HG03045 (cell line): ENCODE data around the gene RAB24.
"Not testable (repeated sequence)": the region's sequence is repeated elsewhere in the genome, so short reads cannot be mapped to it uniquely, and the experiment has no call there.

Source experiments
- ATAC-seq: cut with Tn5 transposase; IDR thresholded peaks from one replicate; pipeline ENCODE4 v1.9.1; 2021; ENCODE audit warnings: mild to moderate bottlenecking, moderate library complexity; ENCODE audit not compliant: unreplicated experiment

RAB24 gene

DNA sequence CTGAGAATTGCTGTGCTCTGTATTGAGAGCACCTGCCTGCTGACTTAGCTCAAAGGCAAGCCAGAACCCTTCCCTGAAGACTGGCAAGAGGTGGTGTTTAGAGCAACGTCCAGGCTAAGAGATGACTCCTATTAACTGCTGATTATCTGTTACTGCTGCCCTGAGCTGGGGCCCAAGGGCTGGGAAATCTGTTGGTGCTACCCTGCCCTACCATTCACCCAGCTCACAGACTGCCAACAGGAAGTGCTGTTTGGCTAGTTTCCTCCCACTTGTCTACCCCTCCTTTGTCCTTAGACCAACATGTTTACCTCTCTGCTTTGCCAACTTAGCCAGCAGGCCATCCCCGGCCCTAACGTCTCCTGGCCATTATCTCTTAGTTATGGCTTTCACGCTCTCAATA is 6.9 kb downstream of the RAB24 start:
- no peak for ATAC-seq

DNA sequence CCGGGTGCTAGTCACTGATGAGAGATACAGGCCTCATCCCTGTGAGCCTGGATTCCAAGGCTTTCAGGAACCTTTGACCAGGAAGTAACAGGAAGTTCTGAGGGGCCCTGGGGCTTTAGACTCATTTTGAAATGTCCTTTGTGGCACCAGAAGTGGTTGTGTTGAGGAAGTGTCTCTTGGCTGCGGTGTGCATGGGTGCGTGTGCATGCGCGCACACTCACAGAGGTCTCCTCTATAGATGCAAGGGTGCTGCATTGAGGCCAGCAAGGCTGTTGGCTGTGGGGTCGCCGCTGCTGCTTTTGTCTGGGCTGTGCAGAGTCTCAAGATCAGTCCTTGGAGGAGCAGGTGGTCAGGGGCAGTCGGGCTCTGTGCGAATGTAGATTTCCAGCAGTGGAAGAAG is 7.6 kb downstream of the RAB24 start:
- ATAC-seq, result no peak

DNA sequence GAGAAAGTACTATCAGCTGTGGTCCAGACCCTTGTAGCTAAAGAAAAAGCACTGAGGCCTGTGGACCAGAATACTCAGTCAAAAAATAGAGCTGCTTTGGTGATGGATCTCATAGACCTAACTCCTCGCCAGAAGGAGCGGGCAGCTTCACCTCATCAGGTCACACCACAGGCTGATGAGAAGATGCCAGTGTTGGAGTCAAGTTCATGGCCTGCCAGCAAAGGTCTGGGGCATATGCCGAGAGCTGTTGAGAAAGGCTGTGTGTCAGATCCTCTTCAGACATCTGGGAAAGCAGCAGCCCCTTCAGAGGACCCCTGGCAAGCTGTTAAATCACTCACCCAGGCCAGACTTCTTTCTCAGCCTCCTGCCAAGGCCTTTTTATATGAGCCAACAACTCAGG is 8.9 kb downstream of the RAB24 start:
- no peak for ATAC-seq

DNA sequence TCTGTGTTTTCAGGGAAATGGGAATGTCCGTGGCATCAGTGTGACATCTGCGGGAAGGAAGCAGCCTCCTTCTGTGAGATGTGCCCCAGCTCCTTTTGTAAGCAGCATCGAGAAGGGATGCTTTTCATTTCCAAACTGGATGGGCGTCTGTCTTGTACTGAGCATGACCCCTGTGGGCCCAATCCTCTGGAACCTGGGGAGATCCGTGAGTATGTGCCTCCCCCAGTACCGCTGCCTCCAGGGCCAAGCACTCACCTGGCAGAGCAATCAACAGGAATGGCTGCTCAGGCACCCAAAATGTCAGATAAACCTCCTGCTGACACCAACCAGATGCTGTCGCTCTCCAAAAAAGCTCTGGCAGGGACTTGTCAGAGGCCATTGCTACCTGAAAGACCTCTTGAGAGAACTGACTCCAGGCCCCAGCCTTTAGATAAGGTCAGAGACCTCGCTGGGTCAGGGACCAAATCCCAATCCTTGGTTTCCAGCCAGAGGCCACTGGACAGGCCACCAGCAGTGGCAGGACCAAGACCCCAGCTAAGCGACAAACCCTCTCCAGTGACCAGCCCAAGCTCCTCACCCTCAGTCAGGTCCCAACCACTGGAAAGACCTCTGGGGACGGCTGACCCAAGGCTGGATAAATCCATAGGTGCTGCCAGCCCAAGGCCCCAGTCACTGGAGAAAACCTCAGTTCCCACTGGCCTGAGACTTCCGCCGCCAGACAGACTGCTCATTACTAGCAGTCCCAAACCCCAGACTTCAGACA is 9.5 kb downstream of the RAB24 start:
- no peak for ATAC-seq

DNA sequence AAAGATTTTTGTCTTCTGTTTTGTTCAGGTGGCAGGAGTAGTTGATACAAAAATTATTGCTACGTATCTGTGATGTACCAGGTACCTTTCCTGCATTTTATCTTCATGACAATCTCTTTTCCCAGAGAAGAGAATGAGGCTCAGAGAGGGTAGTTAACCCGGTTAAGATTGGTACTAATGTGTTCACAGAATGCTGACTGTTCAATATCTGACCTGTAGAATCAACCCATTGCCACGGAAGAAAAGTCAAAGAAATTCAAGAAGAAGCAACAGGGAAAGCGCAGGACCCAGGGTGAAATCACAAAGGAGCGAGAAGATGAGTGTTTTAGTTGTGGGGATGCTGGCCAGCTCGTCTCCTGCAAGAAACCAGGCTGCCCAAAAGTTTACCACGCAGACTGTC is 11.8 kb downstream of the RAB24 start:
- ATAC-seq, result no peak

DNA sequence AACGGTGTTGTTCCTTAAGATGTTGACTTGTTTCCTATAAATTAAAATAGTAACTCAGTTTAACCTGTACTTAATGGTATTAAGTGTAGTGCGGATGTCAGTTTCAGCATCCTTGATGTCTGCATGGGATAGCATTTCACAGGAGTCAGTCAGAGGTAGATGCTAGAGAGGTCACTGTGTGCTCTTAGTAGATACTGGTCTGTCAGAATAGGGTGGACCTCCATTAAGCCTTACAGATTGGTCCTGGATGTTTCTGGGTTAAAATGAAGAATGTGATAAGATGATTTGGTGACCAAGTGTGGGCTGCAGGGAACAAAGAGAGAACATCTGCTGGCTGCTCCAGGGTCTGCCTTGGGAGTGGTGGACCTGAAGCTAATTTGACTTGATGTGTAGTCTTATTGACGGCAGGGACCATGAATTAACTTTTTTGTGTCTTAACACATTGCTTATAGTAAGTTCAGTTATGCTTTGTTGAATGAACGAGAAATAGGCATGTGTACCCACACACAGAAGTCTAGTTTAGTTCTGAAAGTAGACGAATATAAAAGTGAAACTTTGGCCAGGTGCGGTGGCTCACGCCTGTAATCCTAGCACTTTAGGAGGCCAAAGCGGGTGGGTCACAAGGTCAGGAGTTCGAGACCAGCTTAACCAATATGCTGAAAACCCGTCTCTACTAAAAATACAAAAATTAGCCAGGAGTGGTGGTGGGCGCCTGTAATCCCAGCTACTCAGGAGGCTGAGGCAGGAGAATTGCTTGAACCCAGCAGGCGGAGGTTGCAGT is 12.5 kb downstream of the RAB24 start:
- ATAC-seq, result no peak

DNA sequence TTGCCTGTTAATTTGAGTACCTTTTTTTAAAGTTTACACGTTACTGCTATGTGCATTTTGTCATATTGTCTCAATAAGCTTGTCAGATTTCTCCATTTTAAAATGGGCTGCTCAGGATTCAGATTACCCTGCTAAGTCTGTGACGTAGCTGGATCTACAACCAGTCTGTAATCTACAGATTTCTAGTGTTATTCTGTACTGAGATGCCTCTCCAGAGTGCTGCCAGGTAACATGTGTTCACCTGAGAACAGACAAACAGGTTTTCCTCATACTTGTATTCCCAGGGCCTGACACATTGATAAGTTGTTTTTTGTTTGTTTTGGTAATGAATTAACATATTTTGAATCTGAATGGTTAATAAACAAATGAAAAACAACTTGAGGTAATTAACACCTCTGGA is 15.3 kb downstream of the RAB24 start:
- ATAC-seq, result no peak

DNA sequence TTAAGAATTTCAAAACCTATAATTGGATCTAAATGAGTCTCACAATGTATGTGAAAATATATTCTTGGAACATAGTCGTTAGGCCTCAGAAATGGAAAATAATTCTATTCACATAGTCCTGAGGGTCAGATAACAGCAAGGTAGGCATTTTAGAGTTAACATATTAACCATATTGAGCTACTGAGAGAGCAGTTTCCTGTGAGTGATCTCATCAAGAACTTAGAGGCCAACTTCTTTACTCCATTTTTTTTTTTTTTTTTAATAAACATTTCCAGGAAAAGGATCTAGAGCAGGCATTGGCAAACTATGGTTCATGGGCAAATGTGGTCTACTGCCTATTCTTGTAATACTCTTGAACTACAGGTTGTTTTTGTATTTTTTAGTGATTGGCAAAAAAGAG is 26.6 kb downstream of the RAB24 start:
- ATAC-seq, result no peak

DNA sequence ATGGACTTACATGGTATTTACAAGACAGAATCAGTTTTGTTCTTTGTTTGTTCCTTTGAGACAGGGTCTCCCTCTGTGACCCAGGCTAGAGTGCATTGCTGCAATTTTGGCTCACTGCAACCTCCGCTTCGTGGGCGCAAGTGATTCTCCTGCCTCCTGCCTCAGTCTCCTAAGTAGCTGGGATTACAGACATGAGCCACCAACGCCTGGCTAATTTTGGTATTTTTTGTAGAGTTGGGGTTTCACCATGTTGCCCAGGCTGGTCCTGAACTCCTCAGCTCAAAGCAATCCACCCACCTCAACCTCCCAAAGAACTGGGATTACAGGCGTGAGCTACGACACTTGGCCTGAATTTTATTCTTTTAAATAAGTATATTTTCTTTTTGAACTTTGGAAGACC is 27.6 kb downstream of the RAB24 start:
- ATAC-seq, result no peak

DNA sequence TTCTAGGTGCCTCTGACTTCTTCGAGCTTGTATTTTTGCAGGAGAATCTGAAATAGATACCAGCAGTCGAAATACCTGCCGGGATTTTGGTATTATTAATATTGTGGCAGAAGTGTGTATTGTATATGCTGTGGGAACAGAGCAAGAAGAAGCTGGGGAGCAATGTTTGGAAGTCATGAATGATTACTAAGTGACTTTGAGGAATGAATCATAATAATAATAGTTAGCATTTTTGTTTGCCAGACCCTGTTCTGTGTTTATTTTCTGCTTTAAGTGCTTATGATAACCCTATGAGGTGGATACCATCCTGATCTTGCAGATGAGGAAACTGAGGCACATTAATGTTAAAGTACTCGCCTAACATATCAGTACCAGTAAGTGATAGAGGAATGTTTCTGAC is 32.4 kb downstream of the RAB24 start:
- ATAC-seq, result no peak

DNA sequence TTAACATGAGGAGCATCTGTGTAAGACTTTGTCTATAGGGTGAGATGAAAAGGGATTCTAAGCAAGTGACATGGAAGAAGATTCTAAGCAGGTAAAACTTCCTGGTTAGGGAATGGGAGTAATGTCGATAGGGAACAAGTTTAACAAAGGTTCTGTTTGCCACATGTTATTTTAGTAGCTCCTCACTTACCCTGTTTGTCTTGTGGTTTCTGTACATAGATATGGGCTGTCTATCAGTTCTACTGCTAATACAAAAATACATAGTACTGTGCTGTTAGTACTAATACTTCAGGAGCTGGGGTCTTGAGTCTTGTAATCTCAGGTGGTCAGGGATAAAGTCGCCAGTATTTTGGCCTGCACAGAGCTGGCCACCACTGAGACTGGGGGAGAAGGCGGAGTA is 32.9 kb downstream of the RAB24 start:
- no peak for ATAC-seq

DNA sequence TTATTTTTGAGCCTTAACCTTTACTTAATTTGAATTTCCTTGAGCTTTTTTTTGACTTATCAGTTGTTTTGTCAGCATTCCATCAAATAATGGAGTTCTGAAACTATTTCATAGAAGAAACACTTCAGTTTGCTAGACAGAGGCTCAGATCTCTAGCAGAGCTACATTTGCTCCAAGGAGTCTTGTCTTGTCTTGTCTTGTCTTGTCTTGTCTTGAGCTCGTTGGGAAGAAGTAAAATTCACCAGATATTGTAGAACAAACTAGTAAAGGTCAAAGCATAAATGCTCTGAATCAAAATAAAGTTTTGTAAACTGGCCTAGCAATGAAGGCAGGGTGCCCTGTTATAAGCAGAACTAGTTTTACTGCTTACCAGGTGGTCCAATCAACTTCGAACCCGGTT is 33.5 kb downstream of the RAB24 start:
- no peak for ATAC-seq

DNA sequence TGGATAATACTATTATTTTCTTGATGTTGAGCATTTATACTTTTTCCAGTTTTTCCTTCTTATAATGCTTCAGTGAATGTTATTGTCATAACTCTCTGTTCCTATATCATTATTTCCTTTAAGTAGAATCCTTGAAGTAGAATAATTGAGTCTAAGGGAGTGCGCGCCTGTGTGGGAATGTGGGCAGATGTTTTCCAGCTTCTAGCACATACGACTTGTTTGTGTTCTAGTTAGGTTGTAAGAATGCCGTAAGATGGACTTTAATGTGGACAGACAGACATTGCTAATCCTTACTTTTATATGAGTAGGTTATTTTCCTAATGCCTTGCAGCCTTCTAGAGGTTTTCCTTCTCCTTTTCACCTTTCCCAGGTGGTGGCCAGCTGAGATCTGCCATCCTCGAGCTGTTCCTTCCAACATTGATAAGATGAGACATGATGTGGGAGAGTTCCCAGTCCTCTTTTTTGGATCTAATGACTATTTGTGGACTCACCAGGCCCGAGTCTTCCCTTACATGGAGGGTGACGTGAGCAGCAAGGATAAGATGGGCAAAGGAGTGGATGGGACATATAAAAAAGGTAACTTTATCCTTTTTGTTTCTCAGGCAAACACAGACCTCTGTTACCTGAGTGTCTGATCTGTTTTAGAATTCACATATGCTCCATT is 34.2 kb downstream of the RAB24 start:
- ATAC-seq, result no peak

DNA sequence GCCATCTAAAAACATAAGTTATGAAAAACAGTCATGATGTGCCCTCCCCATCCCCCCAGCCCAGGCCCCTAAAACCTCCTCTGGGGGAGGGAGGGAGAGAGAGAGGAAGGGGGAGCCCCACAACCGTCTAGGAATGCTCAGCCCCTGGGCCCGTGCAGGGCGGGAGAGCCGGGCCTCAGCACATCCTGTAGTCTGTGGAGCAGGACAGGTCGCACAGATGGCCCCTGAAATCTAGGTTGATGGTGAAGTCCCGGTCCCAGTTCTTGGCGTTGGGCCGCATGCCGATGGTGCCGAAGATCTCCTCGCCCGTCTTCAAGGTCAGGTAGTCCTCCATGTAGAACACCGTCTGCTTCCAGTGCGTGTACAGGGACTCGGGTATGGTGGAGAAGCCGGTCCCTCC is 38.1 kb downstream of the RAB24 start:
- ATAC-seq, result no peak

DNA sequence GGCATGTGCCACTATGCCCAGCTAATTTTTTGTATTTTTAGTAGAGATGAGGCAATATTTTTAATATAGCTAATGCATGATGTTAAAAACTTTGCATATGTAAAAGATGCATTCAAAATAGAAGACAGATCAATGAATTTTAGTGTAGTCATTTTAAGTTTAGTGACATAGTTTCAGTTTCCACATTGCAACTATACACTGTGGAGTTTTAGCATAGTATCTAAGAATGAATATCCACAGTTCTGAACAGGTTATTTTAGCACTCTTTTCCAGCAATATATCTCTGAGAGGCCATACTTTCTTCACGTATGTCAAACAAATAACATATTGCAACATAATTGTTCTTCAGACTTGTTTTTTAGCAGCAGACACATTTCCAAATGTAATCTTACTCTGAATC is 39.3 kb downstream of the RAB24 start:
- no peak for ATAC-seq

DNA sequence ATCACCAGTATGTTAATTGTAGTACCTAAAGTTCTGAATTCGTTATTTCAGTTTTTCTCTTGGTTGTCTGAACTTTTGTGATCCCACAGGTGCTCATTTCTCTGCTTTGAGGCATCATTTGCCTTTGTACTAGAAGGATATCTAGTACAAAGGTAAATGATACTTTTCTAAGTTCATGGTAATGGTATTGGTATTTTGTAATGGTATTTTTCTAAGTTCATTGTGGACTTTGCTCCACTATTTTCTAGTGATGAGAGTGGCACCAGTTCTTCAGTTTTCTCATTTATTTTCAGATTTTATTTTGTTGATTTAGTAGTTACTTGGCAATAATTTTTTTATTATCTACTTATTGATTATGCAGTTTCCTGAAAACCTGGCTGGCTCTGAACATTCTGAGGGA is 42.0 kb downstream of the RAB24 start:
- no peak for ATAC-seq

DNA sequence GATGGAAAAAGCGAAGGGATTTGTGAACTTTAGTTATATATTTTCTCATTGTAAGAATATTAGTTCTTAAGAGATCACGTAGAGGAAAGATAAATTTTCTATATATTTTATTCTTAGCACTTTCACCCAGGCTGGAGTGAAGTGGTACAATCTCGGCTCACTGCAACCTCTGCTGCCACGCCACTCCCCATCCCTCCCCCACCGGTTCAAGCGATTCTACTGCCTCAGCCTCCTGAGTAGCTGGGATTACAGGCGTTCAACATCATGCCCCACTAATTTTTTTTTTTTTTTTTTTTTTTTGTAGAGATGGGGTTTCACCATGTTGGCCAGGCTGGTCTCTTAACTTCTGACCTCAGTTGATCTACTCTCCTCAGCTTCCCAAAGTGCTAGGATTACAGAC is 42.6 kb downstream of the RAB24 start:
- no peak for ATAC-seq

DNA sequence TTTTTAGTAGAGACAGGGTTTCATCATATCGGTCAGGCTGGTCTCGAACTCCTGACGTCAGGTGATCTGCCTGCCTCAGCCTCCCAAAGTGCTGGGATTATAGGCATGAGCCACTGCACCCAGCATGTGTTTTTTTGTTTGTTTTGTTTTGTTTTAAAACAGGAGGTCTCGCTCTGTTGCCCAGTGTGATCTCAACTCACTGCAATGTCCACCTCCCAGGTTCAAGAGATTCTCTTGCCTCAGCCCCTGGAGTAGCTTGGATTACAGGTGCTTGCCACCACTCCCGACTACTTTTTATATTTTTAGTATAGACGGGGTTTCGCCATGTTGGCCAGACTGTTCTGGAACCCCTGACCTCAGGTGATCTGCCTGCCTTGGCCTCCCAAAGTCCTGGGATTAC is 44.8 kb downstream of the RAB24 start:
- not testable (repeated sequence) for ATAC-seq

DNA sequence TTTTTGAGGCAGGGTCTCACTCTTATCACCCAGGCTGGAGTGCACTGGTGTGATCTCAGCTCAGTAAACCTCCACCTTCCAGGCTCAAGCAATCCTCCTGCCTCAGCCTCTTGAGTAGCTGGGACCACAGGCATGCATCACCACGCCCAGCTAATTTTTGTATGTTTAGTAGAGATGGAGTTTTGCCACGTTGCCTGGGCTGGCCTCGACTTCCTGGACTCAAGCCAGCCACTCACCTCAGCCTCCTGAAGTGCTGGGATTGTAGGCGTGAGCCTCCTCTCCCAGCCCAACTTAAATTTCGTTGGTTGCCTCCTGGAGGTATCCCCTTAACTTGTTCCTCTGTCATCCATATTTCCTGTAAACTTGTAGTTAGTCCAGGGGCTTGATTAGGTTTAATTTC is 47.2 kb downstream of the RAB24 start:
- no peak for ATAC-seq

DNA sequence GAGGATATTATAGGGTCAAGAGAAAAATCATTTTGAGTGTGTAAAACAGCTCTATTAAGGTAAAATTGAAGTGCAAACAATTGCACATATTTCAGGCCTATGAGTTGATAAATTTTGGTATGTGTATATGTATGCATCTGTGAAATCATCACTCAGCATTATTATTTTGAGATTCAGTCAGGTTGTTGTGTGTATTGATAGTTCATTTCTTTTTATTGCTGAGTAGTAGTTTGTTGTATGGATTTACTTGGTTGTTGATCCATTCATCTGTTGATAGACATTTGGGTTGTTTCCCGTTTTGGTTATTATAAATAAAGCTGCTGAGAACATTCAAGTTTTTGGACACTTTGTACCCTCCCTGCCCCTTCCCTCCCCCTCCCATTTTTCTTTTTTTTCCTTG is 50.3 kb downstream of the RAB24 start:
- ATAC-seq, result no peak
